Stomach (tissue), 4 donors: ENCODE data around the gene DENND2A.

Source experiments
- CTCF ChIP-seq, 7 experiments: fragments of 450-650 bp in 4 of 7; fragments of 200-600 bp in 3 of 7; sonication (generic) in 3 of 7; IDR thresholded peaks; one replicate each; pipeline ENCODE4 v1.5.1; 2016 to 2019; ENCODE audit warnings: antibody characterized with exemption in 7 of 7, control low read depth in 2 of 7, mild to moderate bottlenecking in 1 of 7
- EP300 ChIP-seq: sonication (generic); formaldehyde crosslinking; IDR thresholded peaks from one replicate; pipeline ENCODE4 v1.6.1; 2017; ENCODE audit warnings: antibody characterized with exemption
- POLR2A ChIP-seq, 4 donors: fragments of 450-650 bp; IDR thresholded peaks; one replicate each; pipeline ENCODE4 v1.6.1; 2016; ENCODE audit warnings: antibody characterized with exemption in 4 of 4, control low read depth in 2 of 4, mild to moderate bottlenecking in 1 of 4, moderate library complexity in 1 of 4
- POLR2AphosphoS5 ChIP-seq, 3 donors: sonication (generic); formaldehyde crosslinking; IDR thresholded peaks; one replicate each; pipeline ENCODE4 v1.6.1; 2016; ENCODE audit warnings: antibody characterized with exemption in 3 of 3

- TF ChIP-seq CTCF (IDR thresholded peaks at IDR 0.05) (no peak), POLR2A (IDR thresholded peaks at IDR 0.05) (no peak), POLR2AphosphoS5 (IDR thresholded peaks at IDR 0.05) (no peak), EP300 (no peak)
Observed at GRCh38 chr7:140600341-140600740, 40.3 kb downstream of the DENND2A start.
